GM12864 (cell line): ENCODE data around the gene SMAD9.

Experiments used
- DNase-seq: peaks from one replicate; pipeline ENCODE4 v3.0.0-alpha.2; 2011; ENCODE audit warnings: low read depth
- H3K4me3 ChIP-seq: 2 replicates; pipeline ENCODE4 v1.5.1; 2011; ENCODE audit warnings: mild to moderate bottlenecking, low read depth, low read length, control low read depth
- TF ChIP-seq, protein P1 (sequence below): IDR thresholded peaks from 2 replicates; pipeline ENCODE4 v1.5.1; 2011; ENCODE audit warnings: low read depth, mild to moderate bottlenecking, moderate library complexity, low read length, control low read depth, inconsistent platforms; ENCODE audit errors: missing control alignments

SMAD9 gene

DNA sequence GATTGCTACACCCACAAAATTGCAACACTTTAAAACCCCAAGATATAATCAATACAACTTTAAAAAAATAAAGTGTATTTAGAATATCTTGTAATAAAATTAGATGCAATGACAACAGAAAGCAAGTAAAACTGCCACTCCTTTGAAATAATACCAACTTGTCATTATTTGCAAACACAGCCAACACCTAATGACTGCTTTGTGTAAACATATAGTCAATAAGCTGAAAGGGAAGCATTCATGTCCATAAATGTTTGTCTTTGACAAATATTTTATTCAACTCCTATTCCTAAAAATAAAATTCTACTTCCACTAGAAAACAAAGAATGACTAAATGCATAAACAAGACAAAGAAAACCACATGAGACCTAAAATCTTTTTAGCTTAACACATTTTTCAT lies 6.6 kb downstream of the SMAD9 start:
- no peak overlapping the region for H3K4me3 ChIP-seq
- DNase-seq: no peak

DNA sequence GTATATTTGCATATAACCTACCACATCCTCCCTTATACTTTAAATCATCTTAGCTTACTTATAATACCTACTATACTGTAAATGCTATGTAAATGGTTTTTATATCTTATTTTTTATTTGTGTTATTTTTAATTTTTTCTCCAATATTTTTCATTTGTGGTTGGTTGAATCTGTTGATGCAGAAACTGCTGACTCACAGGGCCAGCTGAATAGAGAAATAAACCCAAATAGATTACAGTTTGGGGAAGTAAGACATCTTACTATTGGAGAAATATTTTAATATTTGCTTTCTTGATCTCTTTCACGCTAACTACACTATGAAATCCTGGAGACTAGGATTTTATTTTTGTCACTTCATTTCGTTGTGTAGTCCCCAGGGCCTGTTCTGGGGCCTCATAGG lies 7.1 kb downstream of the SMAD9 start:
- no peak overlapping the region for H3K4me3 ChIP-seq
- TF ChIP-seq, protein P1, sequence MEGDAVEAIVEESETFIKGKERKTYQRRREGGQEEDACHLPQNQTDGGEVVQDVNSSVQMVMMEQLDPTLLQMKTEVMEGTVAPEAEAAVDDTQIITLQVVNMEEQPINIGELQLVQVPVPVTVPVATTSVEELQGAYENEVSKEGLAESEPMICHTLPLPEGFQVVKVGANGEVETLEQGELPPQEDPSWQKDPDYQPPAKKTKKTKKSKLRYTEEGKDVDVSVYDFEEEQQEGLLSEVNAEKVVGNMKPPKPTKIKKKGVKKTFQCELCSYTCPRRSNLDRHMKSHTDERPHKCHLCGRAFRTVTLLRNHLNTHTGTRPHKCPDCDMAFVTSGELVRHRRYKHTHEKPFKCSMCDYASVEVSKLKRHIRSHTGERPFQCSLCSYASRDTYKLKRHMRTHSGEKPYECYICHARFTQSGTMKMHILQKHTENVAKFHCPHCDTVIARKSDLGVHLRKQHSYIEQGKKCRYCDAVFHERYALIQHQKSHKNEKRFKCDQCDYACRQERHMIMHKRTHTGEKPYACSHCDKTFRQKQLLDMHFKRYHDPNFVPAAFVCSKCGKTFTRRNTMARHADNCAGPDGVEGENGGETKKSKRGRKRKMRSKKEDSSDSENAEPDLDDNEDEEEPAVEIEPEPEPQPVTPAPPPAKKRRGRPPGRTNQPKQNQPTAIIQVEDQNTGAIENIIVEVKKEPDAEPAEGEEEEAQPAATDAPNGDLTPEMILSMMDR: no peak
- DNase-seq: no peak

More for the DNA sequence above, 6.6 kb downstream of the SMAD9 start:
- TF ChIP-seq, protein P1: no peak

DNA sequence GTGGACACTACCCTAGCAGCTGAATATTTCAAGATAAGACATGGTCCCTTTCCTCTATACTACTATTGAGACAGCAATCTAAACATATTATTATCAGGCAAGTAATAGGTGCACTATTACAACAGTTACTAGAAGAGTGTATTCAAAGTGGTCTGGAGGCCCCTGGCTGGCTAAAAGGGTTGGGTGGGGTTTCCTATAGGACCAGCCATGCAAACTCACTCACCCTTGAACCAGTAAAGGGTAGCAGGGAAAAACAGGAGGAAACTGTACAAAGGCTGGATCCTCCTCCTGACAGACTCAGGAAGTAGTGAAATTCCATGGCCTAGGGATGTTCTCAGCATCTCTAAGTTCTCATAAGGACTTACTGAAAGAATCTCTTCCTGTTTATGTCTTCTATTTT lies 7.7 kb downstream of the SMAD9 start:
- no peak overlapping the region for H3K4me3 ChIP-seq
- no peak for DNase-seq
- TF ChIP-seq, protein P1: no peak

DNA sequence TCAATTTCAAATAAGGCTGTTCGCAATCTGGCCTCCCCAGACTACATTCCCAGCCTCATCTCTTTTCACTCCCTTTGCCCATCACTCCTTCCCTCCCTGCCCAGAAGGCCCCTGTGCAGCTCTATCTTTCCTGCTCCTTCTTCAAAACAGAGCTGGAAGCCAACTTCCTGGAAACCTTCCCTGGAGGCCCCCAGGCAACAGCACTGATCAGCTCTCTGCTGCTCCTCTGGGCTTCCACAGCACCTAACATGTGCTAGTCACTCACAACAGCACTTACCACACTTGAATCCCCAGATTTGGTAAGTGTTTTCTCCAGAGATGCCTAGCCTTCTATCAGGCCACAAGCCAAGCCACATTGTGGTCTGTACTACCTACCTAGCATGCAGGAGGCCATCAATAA lies 9.5 kb downstream of the SMAD9 start:
- no peak overlapping the region for H3K4me3 ChIP-seq
- TF ChIP-seq, protein P1: no peak
- DNase-seq: no peak

DNA sequence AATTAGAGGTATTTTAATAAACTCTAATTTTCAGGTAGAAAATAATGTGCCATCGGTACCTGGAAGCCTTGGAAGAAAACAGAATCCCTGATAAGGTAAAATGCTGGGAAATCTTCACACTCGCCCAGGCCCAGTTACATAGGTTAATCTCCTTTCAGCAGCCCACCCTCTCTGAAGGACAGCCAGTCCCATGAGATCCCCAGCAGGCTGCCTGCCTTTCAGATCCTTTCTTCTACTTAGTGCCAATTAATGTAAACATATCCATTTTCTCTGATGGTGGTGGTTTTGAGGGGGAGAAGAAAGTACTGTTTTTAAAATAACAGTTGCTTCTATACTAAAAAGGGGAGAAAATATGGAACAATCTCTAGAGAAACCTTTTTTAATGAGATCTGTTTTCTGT lies 12.2 kb downstream of the SMAD9 start:
- TF ChIP-seq, protein P1: no peak
- no peak for DNase-seq
- H3K4me3 ChIP-seq: no peak overlapping the region

DNA sequence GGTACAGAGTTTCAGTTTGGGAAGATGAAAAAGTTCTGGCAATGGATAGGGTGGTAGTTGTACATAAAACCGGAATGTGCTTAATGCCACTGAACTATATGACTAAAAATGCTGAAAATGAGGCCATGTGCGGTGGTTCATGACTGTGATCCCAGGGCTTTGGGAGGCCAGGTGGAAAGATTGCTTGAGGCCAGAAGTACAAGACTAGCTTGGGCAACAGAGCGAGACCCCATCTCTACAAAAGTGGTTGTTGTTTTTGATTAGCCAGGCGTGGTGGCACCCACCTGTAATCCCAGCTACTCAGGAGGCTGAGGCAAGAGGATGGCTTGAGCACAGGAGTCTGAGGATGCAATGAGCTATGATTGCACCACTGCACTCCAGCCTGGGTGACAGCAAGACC lies 12.8 kb downstream of the SMAD9 start:
- no peak overlapping the region for H3K4me3 ChIP-seq
- TF ChIP-seq, protein P1: no peak
- no peak for DNase-seq

DNA sequence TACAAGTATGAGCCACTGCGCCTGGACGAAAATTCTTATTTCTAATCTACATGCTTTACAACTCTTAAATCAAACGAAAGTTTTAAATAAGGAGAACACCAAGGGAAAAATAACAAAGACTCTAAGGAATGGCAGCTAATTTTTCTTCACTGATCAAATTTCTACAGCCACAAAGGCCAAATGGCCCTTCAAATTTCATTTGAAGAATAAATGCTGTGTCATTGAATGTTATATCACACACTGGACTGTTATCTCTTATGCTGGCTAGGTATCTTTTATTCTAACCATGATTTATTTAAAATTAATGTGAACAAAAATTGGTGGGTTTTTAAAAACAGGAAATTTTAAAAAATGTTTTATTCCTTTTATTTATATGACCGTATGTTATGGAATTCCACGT lies 14.1 kb downstream of the SMAD9 start:
- DNase-seq: no peak
- no peak overlapping the region for H3K4me3 ChIP-seq
- TF ChIP-seq, protein P1: no peak
